Tibial artery (tissue), 4 donors: Measurements from ENCODE around the gene SENP7.

Experiments
- DNase-seq, 2 donors: peaks; one replicate each; pipeline ENCODE4 v3.0.0-alpha.2; 2019
- H3K27ac ChIP-seq, 2 donors: fragments of 200-600 bp; sonication (generic) in 1 of 2; 1 replicate in 1 of 2; 2 replicates in 1 of 2; pipeline ENCODE4 v1.5.1; 2018 to 2019; ENCODE audit warnings: mild to moderate bottlenecking in 1 of 2
- H3K27me3 ChIP-seq, 2 donors: fragments of 200-600 bp; sonication (generic) in 1 of 2; one replicate each; pipeline versions ENCODE4 v1.5.1 to v1.6.0; 2016 to 2019
- H3K36me3 ChIP-seq, 3 donors: fragments of 200-600 bp; sonication (generic) in 2 of 3; one replicate each; pipeline ENCODE4 v1.5.1; 2016 to 2019; ENCODE audit warnings: mild to moderate bottlenecking in 2 of 3
- H3K4me1 ChIP-seq, 4 donors: fragments of 200-600 bp; sonication (generic) in 2 of 4; 1 replicate in 3 of 4; 2 replicates in 1 of 4; pipeline ENCODE4 v1.5.1; 2016 to 2019
- H3K4me3 ChIP-seq, 2 donors: fragments of 200-600 bp; sonication (generic) in 1 of 2; 1 replicate in 1 of 2; 2 replicates in 1 of 2; pipeline ENCODE4 v1.5.1; 2018 to 2019; ENCODE audit warnings: mild to moderate bottlenecking in 2 of 2
- H3K9me3 ChIP-seq, 3 donors: fragments of 200-600 bp; sonication (generic) in 1 of 3; one replicate each; pipeline ENCODE4 v1.5.1; 2016 to 2019
- CTCF ChIP-seq, 2 experiments: fragments of 200-600 bp in 1 of 2; fragments of 450-650 bp in 1 of 2; IDR thresholded peaks; one replicate each; pipeline ENCODE4 v1.5.1; 2017 to 2019; ENCODE audit warnings: antibody characterized with exemption in 2 of 2, mild to moderate bottlenecking in 1 of 2, moderate library complexity in 1 of 2
- intact Hi-C: fragments of 100-400 bp; cut with DNase I; formaldehyde crosslinking; loops from one replicate; pipeline ENCODE4 v1.15.0; 2023; ENCODE audit warnings: low total_unique reads

Gene SENP7

GRCh38 chr3:101527906-101528305, 14.9 kb upstream of the SENP7 start:
- H3K4me3 ChIP-seq = no peak overlapping the region
- intact Hi-C loops = no loop called here

GRCh38 chr3:101527441-101527840, 14.4 kb upstream of the SENP7 start:
- Histone ChIP-seq H3K36me3 (no peaks in the 10 kb centered on the region), H3K9me3 (no peaks in the 10 kb centered on the region), H3K4me3 (no peak overlapping the region), H3K4me1 (no peaks in the 10 kb centered on the region), H3K27ac (no peak overlapping the region), H3K27me3 (no peaks in the 10 kb centered on the region)
- no peak for TF ChIP-seq CTCF (IDR thresholded peaks at IDR 0.05)
- no peak for DNase-seq
- intact Hi-C loops = no loop called here

More at GRCh38 chr3:101527906-101528305, 14.9 kb upstream of the SENP7 start:
- no peak overlapping the region for H3K27ac ChIP-seq
- H3K36me3 ChIP-seq = no peaks in the 10 kb centered on the region
- TF ChIP-seq CTCF (IDR thresholded peaks at IDR 0.05) = no peak
- H3K9me3 ChIP-seq = no peaks in the 10 kb centered on the region
- no peak for DNase-seq
- H3K4me1 ChIP-seq = peaks cover 0 to 1% (median under 1%) of the 10 kb centered on the region in 4 donors
- H3K27me3 ChIP-seq = no peaks in the 10 kb centered on the region

- intact Hi-C loops = no loop called here
Observed at GRCh38 chr3:101521211-101521701, 8.2 kb upstream of the SENP7 start.

GRCh38 chr3:101519685-101520365, 6.8 kb upstream of the SENP7 start:
- Histone ChIP-seq H3K9me3 (no peaks in the 10 kb centered on the region), H3K4me3 (no peak overlapping the region), H3K4me1 (no peaks in the 10 kb centered on the region), H3K27me3 (peaks cover 0 to 6% of the 10 kb centered on the region in 2 donors), H3K36me3 (no peaks in the 10 kb centered on the region), H3K27ac (no peak overlapping the region)
- intact Hi-C loops = no loop called here
- no peak for DNase-seq
- TF ChIP-seq CTCF (IDR thresholded peaks at IDR 0.05) = no peak

More at GRCh38 chr3:101521211-101521701, 8.2 kb upstream of the SENP7 start:
- H3K4me3 ChIP-seq = no peak overlapping the region
- no peaks in the 10 kb centered on the region for H3K4me1 ChIP-seq
- H3K27ac ChIP-seq = no peak overlapping the region
- peaks cover 0 to 6% of the 10 kb centered on the region in 2 donors for H3K27me3 ChIP-seq
- DNase-seq = no peak
- H3K9me3 ChIP-seq = no peaks in the 10 kb centered on the region
- no peak for TF ChIP-seq CTCF (IDR thresholded peaks at IDR 0.05)
- H3K36me3 ChIP-seq = no peaks in the 10 kb centered on the region

- H3K36me3 ChIP-seq = no peaks in the 10 kb centered on the region
- intact Hi-C loops = no loop called here
- no peak for DNase-seq
- no peaks in the 10 kb centered on the region for H3K4me1 ChIP-seq
- no peak overlapping the region for H3K27ac ChIP-seq
- no peak for TF ChIP-seq CTCF (IDR thresholded peaks at IDR 0.05)
- no peaks in the 10 kb centered on the region for H3K9me3 ChIP-seq
- H3K27me3 ChIP-seq = peaks cover 0 to 6% of the 10 kb centered on the region in 2 donors
- H3K4me3 ChIP-seq = no peak overlapping the region
Observed at GRCh38 chr3:101518421-101518871, 5.4 kb upstream of the SENP7 start.
